ENCODE data around the gene CNNM1. TPM values are rescaled to one million over a fixed set of nuclear protein-coding genes. Genes with fewer than 3 reads are reported as not detected.

The CNNM1 gene
- not detected for total RNA-seq

DNA sequence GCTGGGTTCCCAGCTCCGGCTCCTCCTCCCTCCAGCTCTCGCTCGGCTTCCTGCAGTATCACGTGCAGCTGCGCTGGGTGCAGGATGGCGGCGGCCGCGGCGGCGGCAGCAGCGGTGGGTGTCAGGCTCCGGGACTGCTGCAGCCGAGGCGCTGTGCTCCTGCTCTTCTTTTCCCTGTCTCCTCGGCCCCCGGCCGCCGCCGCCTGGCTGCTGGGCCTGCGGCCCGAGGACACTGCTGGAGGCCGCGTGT is at the start of gene CNNM1:
TSS of gene CNNM1 (plus strand) at position 53 of the 250 bp plus-strand sequence. CDS start at position 85, 32 bp downstream.
- DNase-seq (ENCODE audit: low spot score in 2 of 2): no peak
- intact Hi-C loops (cut with DNase I): no loop called here
- Histone ChIP-seq H3K36me3 (no peaks in the 10 kb centered on the region), H3K9me3 (no peaks in the 10 kb centered on the region), H3K27ac (no peak within 1 kb of the TSS), H3K27me3 (no peaks in the 10 kb centered on the region), H3K4me3 (peak within 1 kb of the TSS; percentile 44 to 79), H3K4me1 (peaks cover 0 to 11% of the 10 kb centered on the region in 2 donors)
- TF ChIP-seq, protein P1, sequence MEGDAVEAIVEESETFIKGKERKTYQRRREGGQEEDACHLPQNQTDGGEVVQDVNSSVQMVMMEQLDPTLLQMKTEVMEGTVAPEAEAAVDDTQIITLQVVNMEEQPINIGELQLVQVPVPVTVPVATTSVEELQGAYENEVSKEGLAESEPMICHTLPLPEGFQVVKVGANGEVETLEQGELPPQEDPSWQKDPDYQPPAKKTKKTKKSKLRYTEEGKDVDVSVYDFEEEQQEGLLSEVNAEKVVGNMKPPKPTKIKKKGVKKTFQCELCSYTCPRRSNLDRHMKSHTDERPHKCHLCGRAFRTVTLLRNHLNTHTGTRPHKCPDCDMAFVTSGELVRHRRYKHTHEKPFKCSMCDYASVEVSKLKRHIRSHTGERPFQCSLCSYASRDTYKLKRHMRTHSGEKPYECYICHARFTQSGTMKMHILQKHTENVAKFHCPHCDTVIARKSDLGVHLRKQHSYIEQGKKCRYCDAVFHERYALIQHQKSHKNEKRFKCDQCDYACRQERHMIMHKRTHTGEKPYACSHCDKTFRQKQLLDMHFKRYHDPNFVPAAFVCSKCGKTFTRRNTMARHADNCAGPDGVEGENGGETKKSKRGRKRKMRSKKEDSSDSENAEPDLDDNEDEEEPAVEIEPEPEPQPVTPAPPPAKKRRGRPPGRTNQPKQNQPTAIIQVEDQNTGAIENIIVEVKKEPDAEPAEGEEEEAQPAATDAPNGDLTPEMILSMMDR (IDR thresholded peaks at IDR 0.05): no peak

DNA sequence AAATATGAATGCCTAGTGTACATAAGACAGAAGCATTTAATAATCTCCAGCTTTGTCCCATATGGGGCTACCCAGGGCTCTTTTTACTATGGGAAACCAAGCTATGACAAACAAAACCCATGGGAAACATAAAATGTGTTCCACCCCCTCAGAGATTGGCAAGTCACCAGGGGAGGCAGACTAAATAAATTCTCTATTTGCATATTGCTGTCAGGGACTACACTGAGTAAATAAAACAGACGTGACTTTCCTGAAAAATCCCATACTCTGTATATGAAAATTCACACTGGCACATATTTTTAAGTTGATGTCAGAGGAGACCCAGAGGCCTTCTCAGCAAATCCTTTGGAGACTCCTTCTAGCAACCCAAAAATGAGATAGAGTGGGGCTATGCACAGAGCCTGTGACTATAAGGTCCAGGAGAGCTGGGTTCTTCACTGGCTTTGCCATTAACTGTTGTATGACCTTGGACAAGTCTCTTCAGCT is 49.5 kb upstream of the CNNM1 start:
- intact Hi-C loops (cut with DNase I): no loop called here
- no peak overlapping the region for H3K27ac ChIP-seq
- no peaks in the 10 kb centered on the region for H3K36me3 ChIP-seq

DNA sequence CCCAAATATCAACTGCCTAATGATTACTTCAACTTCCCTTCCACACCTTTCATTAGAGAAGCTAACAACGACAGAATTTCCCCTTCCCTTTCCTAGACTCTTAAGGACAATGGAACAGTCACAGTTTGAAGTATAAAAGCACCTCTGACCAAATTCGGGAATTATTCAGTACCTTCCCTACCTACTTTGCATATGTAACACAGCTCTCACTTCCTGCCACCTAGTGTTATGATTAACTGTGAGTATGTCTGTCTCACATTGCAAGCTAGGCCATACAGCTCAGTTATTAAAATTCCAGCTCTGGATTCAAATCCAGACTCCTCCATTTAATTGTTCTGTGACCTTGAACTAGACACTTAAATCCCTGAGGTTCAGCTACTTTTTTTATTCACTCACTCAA is 48.7 kb upstream of the CNNM1 start:
- H3K4me3 ChIP-seq: no peak overlapping the region
- intact Hi-C loops (cut with DNase I): no loop called here
- peaks cover 0 to 8% of the 10 kb centered on the region in 2 donors for H3K9me3 ChIP-seq
- H3K4me1 ChIP-seq: no peaks in the 10 kb centered on the region
- TF ChIP-seq, protein P1 (IDR thresholded peaks at IDR 0.05): no peak
- H3K36me3 ChIP-seq: no peaks in the 10 kb centered on the region
- DNase-seq (ENCODE audit: low spot score in 2 of 2): no peak
- H3K27ac ChIP-seq: no peak overlapping the region
- no peaks in the 10 kb centered on the region for H3K27me3 ChIP-seq

More for the DNA sequence above, 49.5 kb upstream of the CNNM1 start:
- Histone ChIP-seq H3K27me3 (no peaks in the 10 kb centered on the region), H3K4me3 (no peak overlapping the region), H3K4me1 (no peaks in the 10 kb centered on the region), H3K9me3 (peaks cover 0 to 8% of the 10 kb centered on the region in 2 donors)
- TF ChIP-seq, protein P1 (IDR thresholded peaks at IDR 0.05): no peak
- no peak for DNase-seq (ENCODE audit: low spot score in 2 of 2)

DNA sequence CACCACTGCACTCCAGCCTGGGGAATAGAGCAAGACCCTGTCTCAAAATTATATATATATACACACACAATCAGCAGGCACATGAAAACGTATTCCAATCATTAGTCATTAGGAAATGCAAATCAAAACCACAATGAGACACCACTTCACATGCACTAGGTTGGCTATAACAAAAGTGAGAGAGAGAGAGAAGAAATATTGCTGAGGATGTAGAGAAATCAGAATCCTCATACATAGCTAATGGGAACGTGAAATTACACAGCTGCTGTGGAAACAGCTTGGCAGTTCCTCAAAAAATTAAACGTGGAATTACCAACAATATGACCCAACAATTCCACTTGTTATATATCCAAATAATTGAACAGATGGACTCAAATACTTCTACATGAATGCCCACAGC is 43.3 kb upstream of the CNNM1 start:
- Histone ChIP-seq H3K4me1 (no peaks in the 10 kb centered on the region), H3K36me3 (no peaks in the 10 kb centered on the region), H3K4me3 (no peak overlapping the region), H3K27ac (no peak overlapping the region), H3K27me3 (no peaks in the 10 kb centered on the region), H3K9me3 (peaks cover 0 to 8% of the 10 kb centered on the region in 2 donors)
- no peak for DNase-seq (ENCODE audit: low spot score in 2 of 2)
- TF ChIP-seq, protein P1 (IDR thresholded peaks at IDR 0.05): no peak
- intact Hi-C loops (cut with DNase I): no loop called here

DNA sequence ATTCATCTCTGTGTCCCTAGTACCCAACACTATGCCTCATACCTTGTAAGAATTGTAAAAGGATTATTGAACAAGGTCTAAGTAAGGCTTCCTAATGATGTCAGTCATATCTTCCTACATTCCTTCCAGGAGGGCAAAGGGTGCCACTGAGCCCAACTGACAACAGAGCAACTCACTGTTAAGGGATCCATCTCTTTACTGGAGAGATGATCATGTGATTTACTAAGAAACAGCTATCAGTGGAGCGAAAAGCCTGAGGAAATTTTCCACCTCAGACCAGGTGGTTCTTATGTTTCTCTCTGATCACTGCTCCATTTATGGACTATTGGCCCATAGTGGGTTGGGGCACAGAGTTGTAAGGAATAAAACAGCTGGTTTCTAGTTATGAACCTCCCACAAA is 38.9 kb upstream of the CNNM1 start:
- intact Hi-C loops (cut with DNase I): no loop called here
- TF ChIP-seq, protein P1 (IDR thresholded peaks at IDR 0.05): no peak

DNA sequence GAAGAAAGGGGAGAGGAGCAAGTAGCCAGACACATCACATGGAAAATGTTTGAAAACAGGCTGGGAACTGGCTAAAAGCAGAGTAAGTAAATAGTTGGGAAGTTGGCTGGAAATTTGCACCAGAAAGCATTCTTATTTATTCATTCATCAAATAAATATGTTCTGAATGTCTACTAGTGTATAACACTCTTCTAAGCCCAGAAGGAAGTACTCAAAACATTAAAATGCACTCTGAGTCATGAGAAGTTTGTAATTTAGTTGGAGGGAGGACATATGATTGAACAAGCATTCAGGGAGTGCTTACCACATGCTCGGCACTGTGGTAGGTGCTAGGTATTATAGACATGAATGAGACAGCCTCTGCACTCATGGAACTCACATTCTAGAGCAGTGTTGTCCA is 37.0 kb upstream of the CNNM1 start:
- H3K27ac ChIP-seq: no peak overlapping the region
- no peak overlapping the region for H3K4me3 ChIP-seq
- intact Hi-C loops (cut with DNase I): no loop called here

More for the DNA sequence above, 38.9 kb upstream of the CNNM1 start:
- DNase-seq (ENCODE audit: low spot score in 2 of 2): no peak
- H3K4me1 ChIP-seq: no peaks in the 10 kb centered on the region
- H3K27me3 ChIP-seq: no peaks in the 10 kb centered on the region
- H3K4me3 ChIP-seq: no peak overlapping the region
- H3K9me3 ChIP-seq: no peaks in the 10 kb centered on the region
- H3K27ac ChIP-seq: no peak overlapping the region
- H3K36me3 ChIP-seq: no peaks in the 10 kb centered on the region

More for the DNA sequence above, 37.0 kb upstream of the CNNM1 start:
- Histone ChIP-seq H3K4me1 (no peaks in the 10 kb centered on the region), H3K36me3 (no peaks in the 10 kb centered on the region), H3K27me3 (no peaks in the 10 kb centered on the region), H3K9me3 (no peaks in the 10 kb centered on the region)
- TF ChIP-seq, protein P1 (IDR thresholded peaks at IDR 0.05): no peak
- DNase-seq (ENCODE audit: low spot score in 2 of 2): no peak
